Measurements from ENCODE around the gene GLS2.

DNA sequence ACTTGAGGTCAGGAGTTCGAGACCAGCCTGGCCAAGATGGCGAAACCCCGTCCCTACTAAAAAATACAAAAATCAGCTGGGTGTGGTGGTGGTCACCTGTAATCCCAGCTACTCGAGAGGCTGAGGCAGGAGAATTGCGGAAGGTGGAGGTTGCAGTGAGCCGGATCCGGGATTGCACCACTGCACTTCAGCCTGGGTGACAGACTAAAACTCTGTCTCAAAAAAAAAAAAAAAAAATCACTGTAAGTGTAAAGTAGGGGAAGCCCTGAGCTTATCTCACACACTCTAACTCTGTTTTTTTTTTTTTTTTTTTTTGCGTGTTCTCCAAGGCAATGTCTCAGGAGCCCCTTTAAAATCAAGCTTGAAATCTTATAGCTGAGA is 33.2 kb upstream of the GLS2 start:
- TF ChIP-seq, protein P1, sequence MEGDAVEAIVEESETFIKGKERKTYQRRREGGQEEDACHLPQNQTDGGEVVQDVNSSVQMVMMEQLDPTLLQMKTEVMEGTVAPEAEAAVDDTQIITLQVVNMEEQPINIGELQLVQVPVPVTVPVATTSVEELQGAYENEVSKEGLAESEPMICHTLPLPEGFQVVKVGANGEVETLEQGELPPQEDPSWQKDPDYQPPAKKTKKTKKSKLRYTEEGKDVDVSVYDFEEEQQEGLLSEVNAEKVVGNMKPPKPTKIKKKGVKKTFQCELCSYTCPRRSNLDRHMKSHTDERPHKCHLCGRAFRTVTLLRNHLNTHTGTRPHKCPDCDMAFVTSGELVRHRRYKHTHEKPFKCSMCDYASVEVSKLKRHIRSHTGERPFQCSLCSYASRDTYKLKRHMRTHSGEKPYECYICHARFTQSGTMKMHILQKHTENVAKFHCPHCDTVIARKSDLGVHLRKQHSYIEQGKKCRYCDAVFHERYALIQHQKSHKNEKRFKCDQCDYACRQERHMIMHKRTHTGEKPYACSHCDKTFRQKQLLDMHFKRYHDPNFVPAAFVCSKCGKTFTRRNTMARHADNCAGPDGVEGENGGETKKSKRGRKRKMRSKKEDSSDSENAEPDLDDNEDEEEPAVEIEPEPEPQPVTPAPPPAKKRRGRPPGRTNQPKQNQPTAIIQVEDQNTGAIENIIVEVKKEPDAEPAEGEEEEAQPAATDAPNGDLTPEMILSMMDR (IDR thresholded peaks at IDR 0.05), result no peak
- TF ChIP-seq POLR2AphosphoS5 (IDR thresholded peaks at IDR 0.05) (no peak), POLR2A (IDR thresholded peaks at IDR 0.05) (no peak)
